Stomach (tissue), 9 donors: ENCODE measurements around the gene LRRC4C. TPM values are rescaled to one million over a fixed set of nuclear protein-coding genes. Genes with fewer than 3 reads are reported as not detected.

Experiments used
- DNase-seq, 2 donors: peaks; one replicate each; pipeline versions ENCODE4 v3.0.0 to v3.0.0-alpha.2; 2013 to 2019
- H3K27ac ChIP-seq, 5 donors: fragments of 200-600 bp in 4 of 5; sonication (generic) in 4 of 5; one replicate each; pipeline ENCODE4 v1.5.1; 2013 to 2019; ENCODE audit warnings: mild to moderate bottlenecking in 1 of 5, moderate library complexity in 1 of 5
- H3K27me3 ChIP-seq, 3 donors: fragments of 200-600 bp; sonication (generic); one replicate each; pipeline ENCODE4 v1.5.1; 2017 to 2019; ENCODE audit warnings: mixed run types in 1 of 3
- H3K36me3 ChIP-seq, 4 donors: fragments of 200-600 bp; sonication (generic); 1 replicate in 3 of 4; 2 replicates in 1 of 4; pipeline ENCODE4 v1.5.1; 2016 to 2019
- H3K4me1 ChIP-seq, 4 donors: fragments of 200-600 bp; sonication (generic); one replicate each; pipeline ENCODE4 v1.5.1; 2016 to 2019
- H3K4me3 ChIP-seq, 4 donors: fragments of 200-600 bp; sonication (generic) in 3 of 4; one replicate each; pipeline ENCODE4 v1.5.1; 2016 to 2019; ENCODE audit warnings: mild to moderate bottlenecking in 1 of 4
- H3K9me3 ChIP-seq, 4 donors: fragments of 200-600 bp; sonication (generic); one replicate each; pipeline ENCODE4 v1.5.1; 2016 to 2019
- CTCF ChIP-seq, 7 experiments: fragments of 450-650 bp in 4 of 7; fragments of 200-600 bp in 3 of 7; sonication (generic) in 3 of 7; IDR thresholded peaks; one replicate each; pipeline ENCODE4 v1.5.1; 2016 to 2019; ENCODE audit warnings: antibody characterized with exemption in 7 of 7, control low read depth in 2 of 7, mild to moderate bottlenecking in 1 of 7
- EP300 ChIP-seq: sonication (generic); formaldehyde crosslinking; IDR thresholded peaks from one replicate; pipeline ENCODE4 v1.6.1; 2017; ENCODE audit warnings: antibody characterized with exemption
- POLR2A ChIP-seq, 4 donors: fragments of 450-650 bp; IDR thresholded peaks; one replicate each; pipeline ENCODE4 v1.6.1; 2016; ENCODE audit warnings: antibody characterized with exemption in 4 of 4, control low read depth in 2 of 4, mild to moderate bottlenecking in 1 of 4, moderate library complexity in 1 of 4
- POLR2AphosphoS5 ChIP-seq, 3 donors: sonication (generic); formaldehyde crosslinking; IDR thresholded peaks; one replicate each; pipeline ENCODE4 v1.6.1; 2016; ENCODE audit warnings: antibody characterized with exemption in 3 of 3
- whole genome bisulfite sequencing, 5 donors: extraction: QIAGEN DNeasy Blood & Tissue Kit in 3 of 5; methylation state at CpG; one replicate each; pipeline versions ENCODE4 v1.1.5 to v1.1.7; 2013 to 2018; 5-methylcytosine and 5-hydroxymethylcytosine counted together
- intact Hi-C: fragments of 100-400 bp; cut with DNase I; formaldehyde crosslinking; loops from one replicate; pipeline ENCODE4 v1.15.1; 2023; ENCODE audit warnings: low total_unique reads
- polyA plus RNA-seq, 3 donors: library from polyadenylated mRNA; stranded (reverse); fragments of 200-250 nt; gene quantifications; one replicate each; pipeline ENCODE4 v1.2.3, GENCODE V29; 2013
- total RNA-seq, 5 donors: library from RNA; depleted of rRNA; stranded (reverse); fragments of >200 nt; gene quantifications; one replicate each; pipeline versions ENCODE4 v1.1.0 to v1.2.3, GENCODE V29; 2014 to 2016
- donor health status: healthy with polysubstance abuse.
- donor health status: Bipolar disorder and iron deficiency.
- donor health status: healthy.

Gene LRRC4C
- total and polyA plus RNA-seq, 8 donors = 0.31 to 3.3 (median 0.45) TPM; not detected in 4

GRCh38 chr11:41053894-41054293, 405.6 kb downstream of the LRRC4C start:
- Histone ChIP-seq H3K9me3 (peaks cover 0 to 5% (median 0%) of the 10 kb centered on the region in 4 donors), H3K4me3 (no peak overlapping the region), H3K27me3 (no peaks in the 10 kb centered on the region), H3K27ac (no peak overlapping the region), H3K4me1 (no peaks in the 10 kb centered on the region), H3K36me3 (no peaks in the 10 kb centered on the region)
- TF ChIP-seq POLR2A (IDR thresholded peaks at IDR 0.05) (no peak), POLR2AphosphoS5 (IDR thresholded peaks at IDR 0.05) (no peak)
- intact Hi-C loops = no loop called here
- no peak for DNase-seq

- DNase-seq = no peak
- no peaks in the 10 kb centered on the region for H3K27me3 ChIP-seq
- no peak overlapping the region for H3K27ac ChIP-seq
- intact Hi-C loops = no loop called here
- H3K36me3 ChIP-seq = no peaks in the 10 kb centered on the region
- no peaks in the 10 kb centered on the region for H3K4me1 ChIP-seq
- peaks cover 0 to 5% (median 0%) of the 10 kb centered on the region in 4 donors for H3K9me3 ChIP-seq
- WGBS, 5 donors = 70 to 81% (median 75%) methylated on average over 3 of the region's 3 CpGs
- no peak overlapping the region for H3K4me3 ChIP-seq
- TF ChIP-seq CTCF (IDR thresholded peaks at IDR 0.05) = no peak
- TF ChIP-seq POLR2AphosphoS5 (IDR thresholded peaks at IDR 0.05) = no peak
- no peak for TF ChIP-seq POLR2A (IDR thresholded peaks at IDR 0.05)
- no peak for TF ChIP-seq EP300
Observed at GRCh38 chr11:41051919-41052635, 407.4 kb downstream of the LRRC4C start.

- intact Hi-C loops = no loop called here
Observed at GRCh38 chr11:41050791-41051190, 408.7 kb downstream of the LRRC4C start.

GRCh38 chr11:41047229-41047628, 412.2 kb downstream of the LRRC4C start:
- intact Hi-C loops = no loop called here
- no peaks in the 10 kb centered on the region for H3K36me3 ChIP-seq
- DNase-seq = no peak
- no peak overlapping the region for H3K27ac ChIP-seq
- H3K27me3 ChIP-seq = no peaks in the 10 kb centered on the region
- peaks cover 0 to 5% (median 0%) of the 10 kb centered on the region in 4 donors for H3K9me3 ChIP-seq
- H3K4me1 ChIP-seq = no peaks in the 10 kb centered on the region
- TF ChIP-seq CTCF (IDR thresholded peaks at IDR 0.05) = no peak
- no peak for TF ChIP-seq POLR2AphosphoS5 (IDR thresholded peaks at IDR 0.05)
- no peak for TF ChIP-seq EP300
- no peak for TF ChIP-seq POLR2A (IDR thresholded peaks at IDR 0.05)
- H3K4me3 ChIP-seq = no peak overlapping the region

More at GRCh38 chr11:41050791-41051190, 408.7 kb downstream of the LRRC4C start:
- H3K4me3 ChIP-seq = no peak overlapping the region
- no peaks in the 10 kb centered on the region for H3K4me1 ChIP-seq
- H3K9me3 ChIP-seq = peaks cover 0 to 5% (median 0%) of the 10 kb centered on the region in 4 donors
- TF ChIP-seq EP300 = no peak
- TF ChIP-seq CTCF (IDR thresholded peaks at IDR 0.05) = no peak
- TF ChIP-seq POLR2AphosphoS5 (IDR thresholded peaks at IDR 0.05) = no peak
- no peak for TF ChIP-seq POLR2A (IDR thresholded peaks at IDR 0.05)
- H3K27ac ChIP-seq = no peak overlapping the region
- no peaks in the 10 kb centered on the region for H3K27me3 ChIP-seq
- no peak for DNase-seq
- H3K36me3 ChIP-seq = no peaks in the 10 kb centered on the region

GRCh38 chr11:41045266-41045665, 414.2 kb downstream of the LRRC4C start:
- 77 to 84% (median 81%) methylated on average over 5 of the region's 5 CpGs for WGBS, 5 donors
- intact Hi-C loops = no loop called here
- Histone ChIP-seq H3K4me1 (no peaks in the 10 kb centered on the region), H3K27me3 (no peaks in the 10 kb centered on the region), H3K4me3 (no peak overlapping the region), H3K9me3 (peaks cover 0 to 2% (median 0%) of the 10 kb centered on the region in 4 donors), H3K27ac (no peak overlapping the region), H3K36me3 (no peaks in the 10 kb centered on the region)
- DNase-seq = no peak
- TF ChIP-seq POLR2A (IDR thresholded peaks at IDR 0.05) (no peak), EP300 (no peak), CTCF (IDR thresholded peaks at IDR 0.05) (no peak), POLR2AphosphoS5 (IDR thresholded peaks at IDR 0.05) (no peak)
